ENCODE results near the gene TRAK2.

TRAK2 gene

DNA sequence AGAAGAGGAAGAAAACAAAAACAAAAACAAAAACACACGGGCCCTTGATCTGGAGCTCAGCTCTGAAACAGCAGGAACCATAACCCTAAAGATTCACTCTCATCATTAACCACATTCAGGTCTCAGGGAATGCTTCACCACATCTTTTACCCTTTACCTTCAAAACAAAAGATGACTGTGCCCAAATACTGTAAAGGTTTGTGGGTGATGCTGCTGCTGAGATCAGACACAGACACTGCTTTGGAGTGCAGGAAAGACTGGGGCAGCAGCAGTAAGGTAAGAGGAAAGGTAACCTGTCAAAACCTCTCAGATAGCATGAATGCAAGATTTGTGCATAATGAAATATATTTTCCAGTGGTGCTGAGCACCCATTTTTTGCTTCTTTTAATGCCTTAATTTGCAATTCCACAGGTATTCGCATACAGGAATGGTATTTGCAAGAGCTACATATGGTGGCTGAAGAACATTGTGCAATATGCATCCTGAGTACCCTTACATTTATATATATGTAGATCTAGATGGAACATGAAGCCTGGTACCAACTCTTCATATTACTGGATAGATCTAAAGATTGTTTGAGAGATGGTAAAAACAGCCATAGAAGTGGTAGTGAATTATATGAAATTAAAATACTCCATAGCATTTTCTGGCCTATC, 90.1 kb downstream of the TRAK2 start:
- no peak for DNase-seq (ENCODE audit: low read depth, low spot score)

- no peak for DNase-seq (ENCODE audit: low read depth, low spot score)
Observed at GRCh38 chr2:201360256-201360655, 91.0 kb downstream of the TRAK2 start.

- DNase-seq (ENCODE audit: low read depth, low spot score), result no peak
Observed at GRCh38 chr2:201358684-201359083, 92.6 kb downstream of the TRAK2 start.

GRCh38 chr2:201357221-201357620, 94.0 kb downstream of the TRAK2 start, which contains the start of gene FLACC1:
Gene FLACC1 (minus strand): TSS chr2:201357345. CDS start chr2:201351404, 5,941 bp downstream.
- peak; percentile 60 for DNase-seq (ENCODE audit: low read depth, low spot score)

GRCh38 chr2:201353116-201353515, 98.1 kb downstream of the TRAK2 start:
- DNase-seq (ENCODE audit: low read depth, low spot score), result no peak

- no peak for DNase-seq (ENCODE audit: low read depth, low spot score)
Observed at GRCh38 chr2:201350879-201351278, 100.4 kb downstream of the TRAK2 start.

DNA sequence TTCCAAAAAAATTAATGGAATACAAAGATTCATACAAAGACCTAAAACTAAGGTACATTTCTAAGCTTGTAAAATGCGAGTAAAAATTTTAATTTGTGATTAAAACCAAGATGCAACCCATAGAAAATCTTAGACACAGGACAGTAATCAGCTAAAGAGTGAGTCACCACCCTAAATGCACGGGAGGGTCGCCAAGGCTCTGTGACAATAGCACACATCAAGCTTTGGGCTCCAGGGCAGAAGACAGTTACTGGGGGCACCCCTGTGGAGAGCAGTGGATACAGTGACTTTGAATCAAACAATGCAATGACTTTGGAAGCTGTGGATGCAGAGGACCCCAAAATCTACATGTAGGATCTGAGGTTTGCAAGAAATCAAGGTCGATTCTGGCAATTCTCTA, 101.7 kb downstream of the TRAK2 start:
- no peak for DNase-seq (ENCODE audit: low read depth, low spot score)

GRCh38 chr2:201348758-201349157, 102.5 kb downstream of the TRAK2 start:
- DNase-seq (ENCODE audit: low read depth, low spot score), result no peak

GRCh38 chr2:201347138-201347537, 104.1 kb downstream of the TRAK2 start:
- DNase-seq (ENCODE audit: low read depth, low spot score), result no peak

- no peak for DNase-seq (ENCODE audit: low read depth, low spot score)
Observed at GRCh38 chr2:201345625-201346213, 105.5 kb downstream of the TRAK2 start.

DNA sequence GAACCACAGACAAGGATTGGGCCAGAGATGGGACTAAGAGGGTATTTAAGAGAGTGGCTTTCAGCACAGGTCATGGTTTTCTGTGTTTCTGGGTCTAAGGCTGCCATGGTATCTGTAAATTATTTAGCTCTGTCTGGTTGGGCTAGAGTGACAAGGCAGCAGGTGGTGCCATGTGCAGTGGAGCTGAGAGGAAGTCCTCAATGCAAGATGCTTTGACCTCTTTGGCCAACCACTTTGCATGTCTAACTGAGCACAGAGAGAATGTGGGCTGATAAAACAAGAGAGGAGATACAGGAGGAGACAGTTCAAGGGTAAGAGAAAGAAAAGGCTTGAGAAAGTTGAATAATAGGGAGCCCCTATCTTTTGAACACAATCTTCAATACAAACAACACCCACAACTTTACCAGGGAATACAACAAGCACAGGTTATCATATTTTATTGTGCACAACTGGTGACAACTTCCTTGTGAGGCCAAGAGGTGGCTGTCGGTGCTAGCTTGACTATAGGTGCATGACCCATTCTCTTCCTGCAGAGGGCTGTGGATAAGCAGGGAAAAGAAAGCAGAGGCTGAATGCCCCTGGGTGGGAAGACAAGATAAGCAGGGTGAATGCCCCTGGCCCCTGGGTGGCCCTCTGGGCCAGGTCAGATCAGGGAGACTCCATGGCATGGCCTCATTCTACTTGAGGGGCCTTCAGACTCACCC, 106.4 kb downstream of the TRAK2 start:
- DNase-seq (ENCODE audit: low read depth, low spot score), result no peak

DNA sequence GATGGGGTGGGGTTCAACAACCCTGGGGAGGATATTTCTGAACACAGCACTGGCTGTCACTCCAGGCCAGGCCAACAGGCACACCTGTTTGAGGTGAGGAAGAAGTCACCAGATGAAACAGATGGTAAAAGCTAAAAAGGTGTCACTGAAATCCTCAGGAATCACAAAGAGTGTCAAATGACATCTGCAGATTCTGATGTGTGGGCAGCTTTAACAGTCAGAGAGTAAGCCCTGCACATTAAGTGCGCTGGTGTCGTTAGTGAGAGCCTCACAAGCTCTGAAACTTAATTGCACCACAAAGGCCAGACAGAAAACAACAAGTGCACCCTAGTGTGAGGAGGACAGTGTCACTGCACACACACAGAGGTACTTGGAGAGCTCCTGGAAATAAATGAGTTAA, 107.7 kb downstream of the TRAK2 start:
- no peak for DNase-seq (ENCODE audit: low read depth, low spot score)

GRCh38 chr2:201342923-201343322, 108.3 kb downstream of the TRAK2 start:
- no peak for DNase-seq (ENCODE audit: low read depth, low spot score)

- DNase-seq (ENCODE audit: low read depth, low spot score), result no peak
Observed at GRCh38 chr2:201329409-201329808, 121.8 kb downstream of the TRAK2 start.

DNA sequence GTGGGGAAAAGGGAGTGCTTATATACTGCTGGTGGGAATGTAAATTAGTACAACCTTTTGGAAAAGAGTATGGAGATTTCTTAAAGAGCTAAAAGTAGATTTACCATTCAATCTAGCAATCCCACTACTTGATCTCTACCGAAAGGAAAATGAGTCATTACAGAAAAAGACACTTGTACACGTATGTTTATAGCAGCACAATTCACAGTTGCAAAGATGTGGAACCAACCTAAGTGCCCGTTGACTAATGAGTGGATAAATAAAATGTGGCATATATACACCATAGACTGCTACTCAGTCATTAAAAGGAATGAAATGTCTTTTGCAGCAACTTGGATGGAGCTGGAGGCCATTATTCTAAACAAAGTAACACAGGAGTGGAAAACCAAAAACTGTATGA, 123.6 kb downstream of the TRAK2 start:
- DNase-seq (ENCODE audit: low read depth, low spot score), result no peak

Measured in brain pericyte (primary cell).